8988T (cell line): ENCODE measurements around the gene ZFR2.
"Not testable (repeated sequence)": the region's sequence is repeated elsewhere in the genome, so short reads cannot be mapped to it uniquely, and the experiment has no call there.

Experiments used
- DNase-seq: peaks from one replicate; pipeline ENCODE4 v3.0.0; 2011

The ZFR2 gene

DNA sequence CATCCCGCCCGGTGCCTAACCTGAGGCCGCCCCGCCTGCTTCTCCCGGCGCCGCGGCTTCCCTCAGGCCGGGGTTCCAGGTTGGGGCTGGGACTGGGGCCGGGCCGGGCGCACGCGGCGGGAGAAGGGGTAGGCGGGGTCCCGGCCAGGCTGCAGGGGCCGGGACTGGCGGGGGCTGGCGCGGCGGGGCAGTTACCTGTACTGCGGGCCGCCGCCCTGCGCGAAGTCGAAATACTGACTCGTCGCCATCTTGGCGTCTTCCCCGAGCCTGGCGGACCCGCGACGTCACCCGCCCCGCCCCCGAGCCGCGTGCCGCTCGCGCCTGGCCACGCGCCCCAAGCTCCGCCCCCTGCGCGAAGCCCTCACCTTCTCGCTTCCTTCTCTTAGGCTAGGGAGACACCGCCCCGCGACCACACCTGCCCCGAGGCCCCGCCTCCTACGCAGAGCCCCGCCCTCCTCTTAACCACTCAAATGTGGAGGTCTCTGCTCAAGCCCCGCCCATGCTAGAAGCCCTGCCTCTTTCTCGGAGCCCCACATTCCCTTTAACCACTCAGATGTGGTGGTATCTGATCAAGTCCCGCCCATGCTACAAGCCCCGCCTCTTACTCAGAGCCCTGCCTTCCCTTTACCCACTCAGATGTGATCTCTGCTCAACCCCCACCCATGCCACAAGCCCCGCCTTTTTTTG is at the start of gene ZFR2:
Gene ZFR2, minus strand, starts transcription at position 269 of the 687 bp plus-strand sequence. Its CDS starts 21 bp downstream, at position 248.
- no peak for DNase-seq

DNA sequence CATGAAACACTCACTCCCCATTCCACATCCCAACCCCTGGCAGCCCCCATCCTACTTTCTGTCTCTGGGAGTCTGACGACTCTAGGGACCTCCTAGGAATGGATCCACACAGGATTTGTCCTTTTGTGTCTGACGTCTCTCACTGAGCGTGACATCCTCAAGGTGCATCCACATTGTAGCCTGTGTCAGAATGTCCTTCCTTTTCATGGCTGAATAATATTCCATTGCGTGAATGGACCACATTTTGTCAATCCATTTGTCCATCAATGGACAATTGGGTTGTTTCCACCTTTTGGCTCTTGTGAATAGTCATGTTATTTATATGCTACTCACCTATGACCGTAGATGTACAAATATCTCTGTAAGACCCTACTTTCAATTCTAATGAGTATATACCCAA is 47.2 kb upstream of the ZFR2 start:
- DNase-seq, result no peak

DNA sequence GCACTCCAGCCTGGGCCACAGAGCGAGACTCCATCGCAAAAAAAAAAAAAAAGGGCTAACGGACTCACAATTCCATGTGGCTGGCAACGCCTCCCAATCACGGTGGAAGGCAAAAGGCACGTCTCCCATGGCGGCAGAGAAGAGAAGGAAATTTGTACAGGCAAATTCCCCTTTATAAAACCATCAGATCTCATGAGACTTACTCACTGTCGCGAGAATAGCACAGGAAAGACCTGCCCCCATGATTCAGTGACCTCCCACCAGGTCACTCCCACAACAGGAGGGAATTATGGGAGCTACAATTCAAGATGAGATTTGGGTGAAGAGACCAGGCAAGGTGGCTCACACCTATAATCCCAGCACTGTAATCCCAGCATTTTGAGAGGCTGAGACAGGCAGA is 45.4 kb upstream of the ZFR2 start:
- DNase-seq, result no peak

GRCh38 chr19:3910105-3910504 is 41.3 kb upstream of the ZFR2 start:
- DNase-seq, result no peak

DNA sequence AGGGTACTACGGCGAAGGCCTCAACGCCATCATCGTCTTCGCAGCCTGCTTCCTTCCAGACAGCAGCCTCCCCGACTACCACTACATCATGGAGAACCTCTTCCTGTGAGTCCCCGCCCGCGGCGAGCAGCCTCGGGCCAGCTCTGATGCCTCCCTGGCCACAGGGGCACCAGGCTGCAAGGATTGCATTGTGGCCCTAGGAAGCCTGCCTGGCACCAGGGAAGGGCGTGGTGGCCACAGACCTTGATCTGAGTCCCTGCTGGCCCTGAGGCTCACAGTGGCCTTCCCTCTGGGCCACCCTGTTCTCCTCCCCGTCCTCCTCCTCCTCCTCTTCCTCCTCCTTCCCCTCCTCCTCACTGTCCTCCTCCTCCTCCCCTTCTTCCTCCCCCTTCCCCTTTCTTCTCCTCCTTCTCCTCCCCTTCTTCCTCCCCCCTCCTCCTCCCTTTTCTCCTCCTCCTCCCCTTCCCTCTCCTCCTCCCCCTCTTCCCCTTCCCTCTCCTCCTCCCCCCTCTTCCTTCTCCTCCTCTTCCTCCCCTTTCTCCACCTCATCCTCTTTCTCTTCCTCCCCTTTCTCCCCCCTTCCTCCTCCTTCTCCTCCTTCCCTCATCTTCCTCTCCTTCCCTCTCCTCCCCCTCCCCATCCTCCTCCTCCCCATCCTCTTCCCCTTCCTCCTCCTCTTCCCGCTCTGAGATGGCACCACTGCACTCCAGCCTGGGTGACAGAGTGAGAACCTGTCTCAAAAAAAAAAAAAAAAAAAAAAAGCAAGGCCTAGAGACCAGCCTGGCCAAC is 39.6 kb upstream of the ZFR2 start:
- no peak for DNase-seq

- DNase-seq, result no peak
These were observed 38.9 kb upstream of the ZFR2 start for GRCh38 chr19:3907626-3908265.

GRCh38 chr19:3904233-3904632 is 35.4 kb upstream of the ZFR2 start:
- no peak for DNase-seq

DNA sequence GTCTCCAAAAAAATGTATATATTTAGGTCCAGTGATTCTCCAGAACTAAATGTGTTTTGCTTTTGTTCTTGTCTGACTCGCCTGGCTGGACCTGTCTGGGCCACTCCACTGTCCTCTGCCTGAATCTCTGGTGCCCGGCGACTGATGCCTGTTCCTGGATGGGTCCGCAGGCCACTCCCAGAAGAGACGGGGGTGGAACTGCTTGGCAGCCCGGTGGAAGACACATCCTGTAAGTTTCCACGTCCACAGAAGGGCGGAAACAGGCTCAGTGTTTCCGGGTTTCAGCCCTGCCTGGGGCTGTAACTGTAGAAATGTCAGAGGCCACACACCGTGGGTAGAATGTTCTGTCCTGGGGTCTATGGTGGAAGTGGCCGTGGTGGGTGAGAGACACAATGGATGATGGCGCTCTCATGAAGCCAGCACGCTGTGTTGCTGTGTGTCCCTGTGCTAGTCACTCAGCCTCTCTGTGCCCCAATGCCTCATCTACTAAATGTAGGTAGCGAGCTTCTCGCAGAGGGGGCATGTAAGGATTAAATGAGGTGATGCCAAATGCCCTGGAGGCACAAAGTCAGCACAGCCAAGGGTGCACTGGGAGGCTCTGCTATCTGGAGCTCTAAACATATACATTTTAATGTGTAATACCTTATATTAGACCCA is 33.6 kb upstream of the ZFR2 start:
- DNase-seq, result no peak

DNA sequence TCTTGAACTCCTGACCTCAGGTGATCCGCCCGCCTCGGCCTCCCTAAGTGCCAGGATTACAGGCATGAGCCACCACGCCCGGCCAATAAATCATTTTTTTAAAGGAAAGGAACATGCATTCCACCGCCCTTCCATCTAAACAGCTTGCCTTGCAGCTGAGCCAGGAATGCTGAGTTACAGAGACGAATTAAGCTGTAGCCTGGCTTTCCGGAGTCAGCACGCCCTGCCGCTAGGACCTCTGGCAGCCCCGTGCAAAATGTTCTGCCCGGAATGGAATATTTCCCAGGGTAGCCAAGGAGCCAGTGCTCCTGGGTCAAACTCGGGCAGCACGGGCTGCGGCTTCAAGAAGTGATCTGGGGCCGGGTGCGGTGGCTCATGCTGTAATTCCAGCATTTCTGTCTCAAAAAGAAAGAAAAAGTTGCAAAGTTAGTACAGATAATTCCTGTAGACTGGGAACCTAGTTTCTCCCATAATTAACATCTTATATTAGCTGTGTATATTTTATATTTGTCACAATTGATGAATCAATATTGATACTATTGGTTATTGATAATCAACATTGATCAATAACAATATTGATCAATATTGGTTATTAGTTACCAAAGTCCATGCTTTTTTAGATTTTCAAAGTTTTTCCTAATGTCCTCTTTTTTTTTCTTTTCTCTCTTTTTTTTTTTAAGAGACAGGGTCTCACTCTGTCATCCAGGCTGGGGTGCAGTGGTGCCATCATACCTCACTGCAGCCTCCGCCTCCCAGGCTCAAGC is 30.9 kb upstream of the ZFR2 start:
- no peak for DNase-seq

DNA sequence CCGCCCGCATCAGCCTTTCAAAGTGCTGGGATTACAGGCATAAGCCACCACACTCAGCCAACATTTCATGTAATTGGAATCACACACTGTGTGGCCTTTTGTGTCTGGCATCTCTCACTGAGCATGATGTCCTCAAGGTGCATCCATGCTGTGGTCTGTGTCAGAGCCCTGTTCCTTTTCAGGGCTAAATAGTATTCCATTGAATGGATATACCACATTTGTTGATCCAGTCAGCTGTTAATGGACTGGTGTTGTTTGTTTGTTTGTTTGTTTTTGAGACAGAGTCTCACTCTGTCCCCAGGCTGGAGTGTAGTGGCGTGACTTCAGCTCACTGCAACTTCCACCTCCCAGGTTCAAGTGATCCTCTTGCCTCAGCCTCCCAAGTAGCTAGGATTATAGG is 29.6 kb upstream of the ZFR2 start:
- no peak for DNase-seq

DNA sequence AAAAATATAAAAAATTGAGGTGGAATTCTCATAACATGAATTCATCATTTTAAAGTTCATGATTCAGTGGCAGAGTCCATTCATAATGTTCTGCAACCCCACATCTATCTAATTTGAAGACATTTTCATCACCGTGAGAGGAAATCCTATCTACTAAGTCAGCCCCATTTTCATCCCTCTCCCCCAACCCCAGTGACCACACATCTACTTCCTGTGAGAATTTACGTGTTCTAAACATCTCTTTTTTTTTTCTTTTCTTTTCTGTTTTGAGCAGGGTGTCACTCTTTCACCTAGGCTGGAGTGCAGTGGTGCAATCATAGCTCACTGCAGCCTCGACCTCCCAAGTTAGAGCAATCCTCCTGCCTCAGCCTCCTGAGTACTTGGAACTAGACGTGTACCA is 29.1 kb upstream of the ZFR2 start:
- DNase-seq, result no peak

DNA sequence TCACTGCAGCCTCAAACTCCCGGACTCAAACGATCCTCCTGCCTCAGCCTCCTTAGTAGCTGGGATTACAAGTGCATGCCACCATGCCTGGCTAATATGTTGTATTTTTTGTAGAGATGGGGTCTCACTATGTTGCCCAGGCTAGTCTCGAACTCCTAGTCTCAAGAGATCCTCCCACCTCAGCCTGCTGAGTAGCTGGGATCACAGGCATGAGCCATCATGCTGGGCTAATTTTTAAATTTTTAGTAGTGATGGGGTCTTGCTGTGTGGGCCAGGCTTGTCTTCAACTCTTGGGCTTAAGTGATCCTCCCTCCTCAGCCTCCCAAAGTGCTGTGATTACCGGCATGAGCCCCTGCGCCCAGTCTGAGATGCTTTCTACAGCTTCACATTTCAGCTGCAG is 26.9 kb upstream of the ZFR2 start:
- no peak for DNase-seq

DNA sequence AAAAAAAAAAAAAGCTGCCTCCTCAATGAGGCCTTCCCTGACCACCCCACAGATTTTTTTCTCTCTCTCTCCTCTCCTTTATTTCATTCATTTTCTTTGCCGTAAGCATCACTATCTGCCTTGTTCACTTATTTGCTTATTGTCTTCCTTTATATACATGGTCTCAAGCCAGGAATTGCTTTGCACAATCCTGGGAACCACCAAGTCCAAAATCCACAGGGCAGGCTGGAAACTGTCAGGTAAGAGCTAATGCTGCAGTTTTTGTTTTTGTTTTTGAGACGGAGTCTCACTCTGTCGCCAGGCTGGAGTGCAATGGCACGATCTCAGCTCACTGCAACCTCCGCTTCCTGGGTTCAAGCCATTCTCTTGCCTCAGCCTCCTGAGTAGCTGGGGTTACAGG is 26.1 kb upstream of the ZFR2 start:
- DNase-seq, result not testable (repeated sequence)

DNA sequence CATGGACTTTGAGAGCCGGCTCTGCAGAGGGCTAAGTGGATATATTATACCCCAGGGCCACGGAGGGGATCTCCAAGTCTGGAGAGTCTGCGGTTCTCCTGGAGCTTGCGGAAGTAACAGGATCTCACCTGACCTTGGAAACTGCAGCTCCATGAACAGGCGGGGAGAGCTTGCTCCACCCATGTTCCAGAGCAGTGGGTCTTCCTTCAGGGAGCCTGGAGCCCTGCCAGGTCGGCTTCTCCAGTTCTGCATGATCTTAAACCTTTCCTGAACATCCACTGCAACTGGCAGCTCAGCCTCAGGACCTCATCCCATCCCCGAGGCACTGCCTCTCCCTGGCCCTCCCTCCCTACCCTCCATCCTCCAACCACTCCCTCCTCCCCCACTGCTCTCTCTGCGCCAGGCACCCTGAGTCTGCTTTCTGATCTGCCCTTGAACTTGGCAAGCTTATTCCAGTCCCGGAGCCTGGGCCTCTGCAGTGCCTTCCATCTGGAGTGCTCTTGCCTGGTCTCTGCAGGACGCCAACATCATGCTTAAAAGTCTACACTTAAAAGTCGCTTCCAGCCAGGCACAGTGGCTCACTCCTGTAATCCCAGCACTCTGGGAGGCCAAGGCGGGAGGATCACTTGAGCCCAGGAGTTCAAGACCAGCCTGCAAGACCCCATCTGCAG is 24.8 kb upstream of the ZFR2 start:
- DNase-seq, result no peak

DNA sequence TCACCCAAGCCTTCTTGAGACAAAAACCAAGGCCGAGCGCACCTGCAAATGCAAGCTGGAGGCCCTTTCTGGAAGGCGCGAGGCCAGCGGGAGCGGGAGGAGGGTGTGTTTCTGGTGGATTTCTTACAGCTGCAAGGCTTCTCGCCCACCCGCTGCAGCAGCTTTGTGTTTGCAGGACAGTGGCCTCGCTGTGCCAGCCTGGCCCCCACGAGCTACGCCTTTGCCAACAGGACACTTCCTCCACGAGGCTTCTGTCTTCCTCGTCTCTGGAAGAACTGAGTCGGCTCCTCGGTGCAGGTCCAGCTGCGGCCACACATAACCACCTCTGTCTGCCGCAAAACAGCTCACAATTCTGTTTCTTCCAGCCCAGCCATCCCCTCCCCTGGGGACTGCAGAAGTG is 21.8 kb upstream of the ZFR2 start:
- DNase-seq, result no peak

DNA sequence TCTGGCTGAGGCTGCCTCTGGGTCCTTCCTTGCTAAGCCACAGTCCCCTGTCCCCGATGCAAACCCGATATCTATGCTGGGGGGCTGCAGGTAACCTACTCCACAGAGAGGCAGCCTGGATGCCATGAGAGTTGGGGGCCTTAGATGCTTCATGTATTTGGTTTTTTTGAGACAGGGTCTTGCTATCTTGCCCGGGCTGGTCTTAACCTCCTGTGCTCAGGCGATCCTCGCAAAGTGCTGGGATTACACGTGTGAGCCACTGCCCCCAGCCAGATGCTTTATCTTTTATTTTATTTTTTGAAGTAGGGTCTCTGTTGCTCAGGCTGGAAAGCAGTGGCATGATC is 13.2 kb upstream of the ZFR2 start:
- DNase-seq, result no peak

GRCh38 chr19:3881272-3882040 is 12.6 kb upstream of the ZFR2 start:
- no peak for DNase-seq

- no peak for DNase-seq
These were observed 11.8 kb upstream of the ZFR2 start, which contains the start of gene ATCAY for GRCh38 chr19:3880471-3881271. TSS of gene ATCAY (plus strand) at chr19:3880685. CDS start at chr19:3885768, 5,083 bp downstream.

DNA sequence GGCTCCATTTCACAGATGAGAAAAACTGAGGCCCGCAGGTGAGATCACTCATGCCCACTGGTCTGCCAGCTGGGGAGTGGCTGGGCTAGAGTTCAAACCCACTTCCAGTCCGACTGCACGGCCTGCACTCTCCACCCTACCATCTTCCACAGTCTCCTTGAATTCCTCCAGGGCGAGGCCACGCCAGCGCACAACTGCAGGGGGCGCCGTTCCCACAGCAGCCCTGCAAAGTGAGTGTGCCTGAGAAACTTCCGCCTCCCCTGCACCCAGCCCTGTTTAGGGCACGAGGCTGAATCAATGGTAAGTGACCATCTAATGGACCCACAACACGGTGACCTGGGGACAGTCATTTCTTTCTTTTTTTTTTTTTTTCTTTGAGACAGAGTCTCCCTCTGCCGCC is 10.8 kb upstream of the ZFR2 start:
- DNase-seq, result no peak

GRCh38 chr19:3874695-3875094 is 5.9 kb upstream of the ZFR2 start:
- DNase-seq, result not testable (repeated sequence)

DNA sequence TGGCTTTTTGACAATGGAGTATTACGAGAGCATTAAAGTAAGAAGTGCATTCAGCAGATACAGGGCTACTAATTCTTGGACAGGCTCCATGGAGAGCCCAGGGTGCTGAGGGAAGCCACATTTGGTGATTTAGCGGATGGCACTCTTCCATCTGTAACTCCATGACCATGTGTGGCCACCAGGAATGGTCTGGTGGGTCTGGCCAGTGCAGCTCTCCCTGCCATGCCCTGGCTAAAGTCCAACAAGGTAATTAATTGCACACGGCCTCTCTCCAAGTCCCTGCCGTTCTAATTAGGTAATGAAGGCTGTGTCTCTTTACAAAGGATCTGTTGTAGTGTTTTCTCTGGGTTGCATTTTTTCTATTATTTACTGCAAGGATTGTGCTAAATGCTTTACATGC is 4.3 kb upstream of the ZFR2 start:
- DNase-seq, result no peak
